OCI-LY1 (cell line): ENCODE measurements around the gene C2orf49.

Experiments used
- EZH2 ChIP-seq: fragments of 200-600 bp; sonication (generic), shearing (Covaris generic); IDR thresholded peaks from 2 replicates; pipeline ENCODE4 v1.8.0; 2017; ENCODE audit warnings: borderline replicate concordance, mixed run types, mild to moderate bottlenecking, antibody characterized with exemption, low read length, moderate library complexity, mixed read lengths
- TF ChIP-seq, protein P1 (sequence below): fragments of 200-600 bp; sonication (generic), shearing (Covaris generic); IDR thresholded peaks from 2 replicates; pipeline ENCODE4 v1.5.1; 2017; ENCODE audit warnings: mild to moderate bottlenecking, antibody characterized with exemption, low read length, moderate library complexity, mixed read lengths

DNA sequence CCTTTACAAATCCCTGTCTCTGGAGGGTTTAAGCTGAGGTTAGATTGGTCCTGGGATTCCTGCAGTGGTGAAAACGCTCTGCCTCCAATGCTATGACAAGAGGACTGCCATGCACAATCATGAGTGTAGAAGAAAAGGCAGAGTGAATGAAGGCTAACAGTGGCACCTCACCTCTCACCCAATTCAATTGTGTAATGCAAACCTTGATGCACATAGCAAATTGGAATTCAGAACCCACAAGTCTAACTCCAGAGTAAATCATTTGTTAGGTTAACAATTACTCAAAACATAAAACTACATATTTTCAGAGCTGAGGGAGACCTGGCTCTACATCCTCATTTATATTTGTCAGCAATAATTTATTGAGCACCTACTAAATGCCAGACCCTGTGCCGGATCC is 9.7 kb upstream of the C2orf49 start:
- TF ChIP-seq, protein P1, sequence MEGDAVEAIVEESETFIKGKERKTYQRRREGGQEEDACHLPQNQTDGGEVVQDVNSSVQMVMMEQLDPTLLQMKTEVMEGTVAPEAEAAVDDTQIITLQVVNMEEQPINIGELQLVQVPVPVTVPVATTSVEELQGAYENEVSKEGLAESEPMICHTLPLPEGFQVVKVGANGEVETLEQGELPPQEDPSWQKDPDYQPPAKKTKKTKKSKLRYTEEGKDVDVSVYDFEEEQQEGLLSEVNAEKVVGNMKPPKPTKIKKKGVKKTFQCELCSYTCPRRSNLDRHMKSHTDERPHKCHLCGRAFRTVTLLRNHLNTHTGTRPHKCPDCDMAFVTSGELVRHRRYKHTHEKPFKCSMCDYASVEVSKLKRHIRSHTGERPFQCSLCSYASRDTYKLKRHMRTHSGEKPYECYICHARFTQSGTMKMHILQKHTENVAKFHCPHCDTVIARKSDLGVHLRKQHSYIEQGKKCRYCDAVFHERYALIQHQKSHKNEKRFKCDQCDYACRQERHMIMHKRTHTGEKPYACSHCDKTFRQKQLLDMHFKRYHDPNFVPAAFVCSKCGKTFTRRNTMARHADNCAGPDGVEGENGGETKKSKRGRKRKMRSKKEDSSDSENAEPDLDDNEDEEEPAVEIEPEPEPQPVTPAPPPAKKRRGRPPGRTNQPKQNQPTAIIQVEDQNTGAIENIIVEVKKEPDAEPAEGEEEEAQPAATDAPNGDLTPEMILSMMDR = no peak
- no peak for TF ChIP-seq EZH2
